ENCODE results near the gene EIF1AX.

DNA sequence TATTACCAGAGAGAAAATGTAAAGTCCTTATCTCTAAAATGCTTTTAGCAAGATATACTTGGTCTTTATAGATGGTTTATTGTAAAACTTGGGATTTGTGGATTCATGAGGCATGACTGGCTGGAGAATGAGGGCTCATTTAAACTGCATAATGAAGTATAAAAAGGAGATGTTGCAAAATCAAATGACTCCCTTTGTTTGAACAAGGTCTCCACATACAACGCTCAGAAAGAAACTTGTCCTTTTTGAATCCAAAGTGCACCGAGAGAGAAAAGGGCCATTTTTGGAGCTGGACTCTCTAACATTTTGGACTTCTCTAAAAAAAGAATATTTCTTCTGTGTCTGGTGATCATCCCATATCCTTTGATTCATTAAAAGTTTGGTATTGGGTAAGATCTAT is 7.7 kb upstream of the EIF1AX start:
- TF ChIP-seq POLR2A (IDR thresholded peaks at IDR 0.05; ENCODE audit: low read depth, low read length) (no peak), TAF1 (IDR thresholded peaks at IDR 0.05; ENCODE audit: low read depth, low read length) (no peak), POLR2AphosphoS5 (IDR thresholded peaks at IDR 0.05; ENCODE audit: low read depth, low read length) (no peak), SPI1 (IDR thresholded peaks at IDR 0.05; ENCODE audit: low read depth, low read length) (no peak), PAX5 (IDR thresholded peaks at IDR 0.05; ENCODE audit: insufficient read depth, low read length, severe bottlenecking) (no peak), POU2F2 (IDR thresholded peaks at IDR 0.05; ENCODE audit: low read depth, low read length) (no peak)

Data from GM12891 (cell line).